ENCODE data around the gene CLDN14.

CLDN14 gene

GRCh38 chr21:36434144-36434543 is 45.8 kb downstream of the CLDN14 start:
- no peak overlapping the region for H3K27ac ChIP-seq
- no peak for TF ChIP-seq CTCF (conservative IDR thresholded peaks at IDR 0.05)
- TF ChIP-seq ZFX (IDR thresholded peaks at IDR 0.05), result no peak

- no peak overlapping the region for H3K27ac ChIP-seq
- no peak for TF ChIP-seq ZFX (IDR thresholded peaks at IDR 0.05)
- no peak for TF ChIP-seq CTCF (conservative IDR thresholded peaks at IDR 0.05)
Measured at GRCh38 chr21:36433059-36433709, 46.7 kb downstream of the CLDN14 start.

- TF ChIP-seq CTCF (conservative IDR thresholded peaks at IDR 0.05), result no peak
- no peak for TF ChIP-seq ZFX (IDR thresholded peaks at IDR 0.05)
- H3K27ac ChIP-seq, result no peak overlapping the region
Measured at GRCh38 chr21:36431252-36431651, 48.7 kb downstream of the CLDN14 start.

GRCh38 chr21:36430841-36431240 is 49.1 kb downstream of the CLDN14 start:
- no peak overlapping the region for H3K27ac ChIP-seq
- TF ChIP-seq ZFX (IDR thresholded peaks at IDR 0.05) (no peak), CTCF (conservative IDR thresholded peaks at IDR 0.05) (no peak)

- no peak overlapping the region for H3K27ac ChIP-seq
- TF ChIP-seq ZFX (IDR thresholded peaks at IDR 0.05) (no peak), CTCF (conservative IDR thresholded peaks at IDR 0.05) (no peak)
Measured at GRCh38 chr21:36429947-36430546, 49.9 kb downstream of the CLDN14 start.

- H3K27ac ChIP-seq, result no peak overlapping the region
- TF ChIP-seq CTCF (conservative IDR thresholded peaks at IDR 0.05), result no peak
- no peak for TF ChIP-seq ZFX (IDR thresholded peaks at IDR 0.05)
Measured at GRCh38 chr21:36428761-36429432, 51.0 kb downstream of the CLDN14 start.

GRCh38 chr21:36427502-36427901 is 52.4 kb downstream of the CLDN14 start:
- no peak overlapping the region for H3K27ac ChIP-seq
- TF ChIP-seq ZFX (IDR thresholded peaks at IDR 0.05) (no peak), CTCF (conservative IDR thresholded peaks at IDR 0.05) (no peak)
